HG03558 (cell line): ENCODE measurements around the gene ERF.
A peak's percentile ranks its signal among the peaks of the same experiment; 100 is the strongest.

Experiments
- ATAC-seq: cut with Tn5 transposase; IDR thresholded peaks from one replicate; pipeline ENCODE4 v1.9.1; 2021; ENCODE audit warnings: moderate number of reproducible peaks; ENCODE audit not compliant: unreplicated experiment; ENCODE audit errors: extremely low read depth

The ERF gene

GRCh38 chr19:42244347-42245220 lies 10.3 kb downstream of the ERF start:
- ATAC-seq, result peak; percentile 36

DNA sequence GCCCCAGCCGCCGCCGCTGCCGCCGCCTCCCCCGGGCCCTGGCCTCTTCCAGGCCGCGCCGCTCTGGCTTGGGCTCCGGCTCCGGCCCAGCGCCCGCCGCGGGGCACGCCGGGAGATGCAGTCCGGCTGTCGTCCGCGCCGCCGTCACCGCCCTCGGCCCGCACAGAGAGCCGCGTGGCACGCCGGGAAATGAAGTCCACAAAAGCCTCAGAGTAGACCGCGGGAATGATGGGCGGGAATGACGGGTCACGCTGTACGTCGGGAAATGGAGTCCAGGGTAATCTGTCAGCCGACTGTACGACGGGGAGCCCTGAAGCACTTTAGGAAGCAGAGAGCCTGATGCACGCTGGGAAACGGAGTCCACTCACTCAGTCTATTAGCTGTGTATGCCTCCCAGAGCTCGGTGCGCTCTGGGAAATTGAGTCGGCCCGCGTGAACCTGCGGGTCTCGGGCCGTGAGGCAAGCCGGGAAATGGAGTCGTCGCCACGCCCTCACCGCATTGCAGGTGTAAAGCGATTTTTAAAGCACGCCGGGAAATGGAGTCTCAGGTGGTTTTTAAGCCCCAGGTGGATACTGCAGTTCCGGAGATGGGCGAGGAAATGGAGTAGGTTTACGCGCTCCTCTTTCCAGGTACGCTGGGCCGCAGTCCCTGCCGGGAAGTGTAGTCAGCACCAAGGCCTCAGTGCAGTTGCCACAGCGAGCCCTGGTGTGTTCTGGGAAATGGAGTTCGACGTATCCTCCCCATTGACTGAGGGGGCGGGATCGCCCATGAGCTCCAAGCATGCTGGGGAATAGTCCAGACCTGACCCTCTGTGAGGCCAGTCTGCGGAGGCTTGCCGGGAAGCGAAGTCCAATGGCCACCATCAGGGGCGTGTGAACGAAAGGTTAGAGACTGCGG lies 12.2 kb downstream of the ERF start, which contains the start of gene GSK3A:
Gene GSK3A (minus strand): TSS at position 91 of the 898 bp plus-strand sequence. CDS start 137 bp downstream, outside the sequence.
- ATAC-seq, result peak; percentile 36

DNA sequence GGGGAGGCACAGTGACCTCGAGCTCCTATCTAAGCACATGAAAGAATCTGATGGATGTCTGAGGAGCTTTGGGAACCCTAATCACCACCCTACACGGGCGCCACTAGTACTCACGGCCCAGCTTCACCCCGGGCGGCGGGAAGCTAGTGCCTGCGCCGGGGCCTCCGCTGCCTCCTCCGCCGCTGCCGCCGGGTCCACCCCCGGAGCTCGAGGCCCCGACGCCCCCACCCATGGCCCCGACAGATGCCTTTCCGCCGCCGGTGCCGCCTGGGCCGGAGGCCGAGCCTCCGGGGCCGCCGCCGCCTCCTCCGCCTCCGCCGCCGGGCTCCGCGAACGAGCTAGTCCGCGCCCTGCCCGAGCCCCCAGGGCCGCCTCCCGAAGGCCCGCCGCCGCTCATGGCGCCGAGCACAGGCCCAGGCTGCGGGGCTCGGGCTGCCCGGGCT lies 12.8 kb downstream of the ERF start:
- ATAC-seq, result no peak

DNA sequence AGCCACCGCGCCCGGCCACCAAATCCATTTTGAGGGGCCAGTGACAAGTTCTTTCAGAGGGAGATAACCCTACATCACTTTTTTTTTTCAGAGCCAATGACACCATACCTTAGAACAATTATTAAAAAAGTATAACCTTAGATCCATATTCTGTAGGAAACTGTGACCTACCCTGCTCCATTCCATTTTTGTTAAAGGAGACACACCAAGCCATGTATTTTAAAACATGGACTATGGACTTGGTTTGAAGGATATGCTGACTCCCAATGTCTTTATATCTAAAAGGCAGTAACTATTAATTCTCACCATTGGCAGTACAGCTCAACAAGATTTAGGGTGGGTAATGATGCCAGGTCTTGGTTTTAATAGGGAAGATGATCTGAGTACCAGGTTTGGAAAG lies 13.6 kb downstream of the ERF start:
- ATAC-seq, result no peak

DNA sequence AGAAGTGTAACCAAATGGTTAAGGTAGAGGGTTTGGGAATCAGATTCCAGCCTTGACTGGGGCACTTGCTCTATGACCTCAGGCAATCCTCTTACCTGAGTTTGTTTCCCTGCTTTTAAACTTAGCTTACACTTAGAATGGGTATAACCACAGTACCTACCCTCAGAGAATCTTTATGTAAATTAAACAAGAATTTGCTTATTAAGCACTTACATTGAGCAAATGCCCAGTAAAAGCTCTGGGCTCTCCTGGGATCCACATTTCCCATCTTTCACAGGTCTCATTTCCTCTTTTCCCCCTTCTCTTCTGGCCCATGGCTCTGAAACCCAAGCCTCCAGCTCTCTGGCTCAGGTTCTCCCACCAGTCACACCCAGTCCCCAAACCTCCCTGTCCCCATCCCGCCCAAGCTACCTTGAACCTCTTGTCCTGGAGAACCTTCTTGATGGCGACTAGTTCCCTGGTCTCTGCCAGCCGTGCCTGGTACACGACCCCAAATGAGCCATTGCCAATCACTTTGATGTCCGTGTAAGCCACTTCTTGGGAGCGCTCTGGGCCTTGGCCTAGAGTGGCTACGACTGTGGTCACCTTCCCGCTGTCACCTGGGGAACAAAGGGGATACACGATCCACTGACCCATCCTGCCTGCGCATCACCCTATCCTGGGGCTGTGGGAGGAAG lies 15.2 kb downstream of the ERF start:
- no peak for ATAC-seq

GRCh38 chr19:42235181-42235580 lies 19.7 kb downstream of the ERF start:
- no peak for ATAC-seq

- no peak for ATAC-seq
These were observed 20.6 kb downstream of the ERF start for GRCh38 chr19:42234364-42234763.

DNA sequence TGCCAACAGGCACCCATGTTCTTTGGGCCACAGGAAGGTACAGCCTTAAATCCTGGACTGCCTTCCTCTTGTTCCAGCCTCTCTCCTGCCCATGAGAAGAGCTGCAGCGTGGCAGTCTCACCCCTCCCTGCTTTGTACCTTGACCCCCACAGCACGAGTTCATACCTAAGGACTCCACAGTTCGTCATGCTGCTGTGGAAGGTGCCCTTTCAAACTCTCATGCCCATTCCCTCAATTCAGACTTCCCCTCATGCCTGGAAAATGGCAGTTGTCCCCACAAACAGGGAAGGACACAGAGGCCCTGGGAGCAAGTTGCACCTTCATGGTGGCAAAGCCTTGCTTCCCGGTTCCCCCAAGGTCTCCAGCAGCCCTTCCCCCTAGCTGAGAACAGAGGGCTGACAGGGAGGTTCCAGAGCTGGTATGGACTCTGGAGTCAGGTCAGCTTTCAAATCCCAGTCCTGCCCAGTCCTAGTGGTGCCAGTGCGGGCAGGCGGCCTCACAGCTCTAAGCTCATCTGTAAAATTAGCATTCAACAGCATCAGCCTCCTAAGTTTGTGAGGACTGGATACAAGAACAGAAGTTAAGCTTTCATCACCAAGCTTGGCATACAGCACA lies 21.1 kb downstream of the ERF start:
- ATAC-seq, result no peak

DNA sequence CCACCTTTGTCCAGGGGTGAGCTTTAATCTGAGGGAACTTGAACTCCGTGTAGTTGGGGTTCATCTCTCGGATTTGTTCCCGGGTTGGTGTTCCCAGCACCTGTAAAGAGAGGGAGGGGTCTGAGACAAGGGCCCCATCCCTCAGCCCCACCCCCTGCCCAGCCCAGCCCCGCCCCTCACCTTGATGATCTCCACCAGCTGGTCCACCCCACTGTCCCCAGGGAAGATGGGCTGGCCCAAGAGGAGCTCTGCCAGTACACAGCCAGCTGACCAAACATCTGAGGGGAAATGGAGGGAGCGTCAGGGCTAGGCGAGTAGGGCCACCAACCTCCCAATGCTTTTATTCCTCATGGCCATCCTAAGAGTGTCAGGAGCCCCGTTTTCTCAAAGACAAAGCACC lies 21.8 kb downstream of the ERF start:
- no peak for ATAC-seq

DNA sequence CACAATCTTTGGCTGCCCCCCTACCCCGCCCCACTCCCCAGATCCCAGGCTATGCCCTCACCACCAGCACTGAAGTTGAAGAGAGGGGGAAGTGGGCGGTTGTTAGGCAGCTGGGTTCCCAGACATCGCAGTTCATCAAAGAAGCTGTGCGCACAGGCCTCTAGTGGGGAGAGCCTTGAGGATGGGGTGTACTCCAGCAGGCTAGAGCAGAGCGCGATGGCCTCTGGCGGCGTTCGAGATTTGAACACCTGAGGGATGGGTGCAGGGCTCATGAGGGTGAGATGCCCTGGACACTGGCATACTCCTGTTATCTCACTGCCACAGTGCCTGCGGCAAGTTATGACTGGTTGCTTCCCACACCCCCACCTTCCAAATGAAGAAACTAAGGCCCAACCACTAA lies 22.5 kb downstream of the ERF start:
- no peak for ATAC-seq

GRCh38 chr19:42230571-42230970 lies 24.4 kb downstream of the ERF start:
- no peak for ATAC-seq

- ATAC-seq, result no peak
These were observed 25.0 kb downstream of the ERF start for GRCh38 chr19:42229855-42230351.

GRCh38 chr19:42229301-42229854 lies 25.6 kb downstream of the ERF start:
- ATAC-seq, result no peak

GRCh38 chr19:42228641-42229040 lies 26.3 kb downstream of the ERF start:
- ATAC-seq, result no peak

GRCh38 chr19:42226886-42227285 lies 28.0 kb downstream of the ERF start:
- ATAC-seq, result no peak

DNA sequence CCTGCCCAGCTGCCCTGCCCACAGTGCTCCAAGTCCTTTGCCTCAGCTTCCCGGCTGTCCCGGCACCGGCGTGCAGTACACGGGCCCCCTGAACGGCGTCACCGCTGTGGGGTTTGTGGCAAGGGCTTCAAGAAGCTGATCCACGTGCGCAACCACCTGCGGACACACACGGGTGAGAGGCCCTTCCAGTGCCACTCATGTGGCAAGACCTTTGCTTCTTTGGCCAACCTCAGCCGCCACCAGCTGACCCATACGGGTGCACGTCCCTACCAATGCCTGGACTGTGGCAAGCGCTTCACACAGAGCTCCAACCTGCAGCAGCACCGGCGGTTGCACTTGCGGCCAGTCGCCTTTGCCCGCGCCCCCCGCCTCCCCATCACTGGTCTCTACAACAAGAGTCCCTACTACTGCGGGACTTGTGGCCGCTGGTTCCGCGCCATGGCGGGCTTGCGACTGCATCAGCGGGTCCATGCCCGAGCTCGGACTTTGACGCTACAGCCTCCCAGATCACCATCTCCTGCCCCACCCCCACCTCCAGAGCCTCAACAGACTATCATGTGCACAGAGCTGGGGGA lies 29.1 kb downstream of the ERF start:
- ATAC-seq, result no peak

DNA sequence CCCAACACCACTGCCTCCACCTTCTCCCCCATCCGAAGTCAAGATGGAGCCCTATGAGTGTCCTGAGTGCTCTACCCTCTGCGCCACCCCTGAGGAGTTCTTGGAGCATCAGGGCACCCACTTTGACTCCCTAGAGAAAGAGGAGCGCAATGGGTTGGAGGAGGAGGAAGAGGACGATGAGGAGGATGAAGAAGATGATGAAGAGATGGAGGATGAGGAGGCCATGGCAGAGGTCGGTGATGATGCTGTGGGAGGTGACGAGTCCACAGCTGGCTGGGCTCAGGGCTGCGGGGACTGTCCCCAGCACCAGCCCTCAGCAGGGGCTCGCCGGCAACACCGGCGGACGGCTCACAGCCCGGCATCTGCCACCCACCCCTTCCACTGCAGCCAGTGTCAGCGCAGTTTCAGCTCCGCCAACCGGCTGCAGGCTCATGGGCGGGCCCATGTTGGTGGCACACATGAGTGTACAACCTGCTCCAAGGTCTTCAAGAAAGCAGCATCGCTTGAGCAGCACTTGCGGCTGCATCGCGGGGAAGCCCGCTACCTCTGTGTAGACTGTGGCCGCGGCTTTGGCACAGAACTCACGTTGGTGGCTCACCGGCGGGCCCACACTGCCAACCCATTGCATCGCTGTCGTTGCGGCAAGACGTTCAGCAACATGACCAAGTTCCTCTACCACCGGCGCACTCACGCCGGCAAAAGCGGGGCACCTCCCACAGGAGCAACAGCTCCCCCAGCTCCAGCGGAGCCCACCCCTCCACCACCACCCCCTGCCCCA lies 29.8 kb downstream of the ERF start:
- no peak for ATAC-seq

- ATAC-seq, result no peak
These were observed 34.2 kb downstream of the ERF start for GRCh38 chr19:42220751-42221097.
